HepG2 (cell line): ENCODE measurements around the gene GSTM4. TPM values are rescaled to one million over a fixed set of nuclear protein-coding genes. Genes with fewer than 3 reads are reported as not detected.

Source experiments
- CBFB ChIP-seq: sonication (generic); formaldehyde crosslinking; IDR thresholded peaks from 2 replicates; pipeline ENCODE4 v1.4.0; 2020; ENCODE audit warnings: missing genetic modification reagents
- HMG20B ChIP-seq: conservative IDR thresholded peaks from 2 replicates; pipeline ENCODE4 v1.6.1; 2016; ENCODE audit warnings: missing genetic modification reagents, missing compliant biosample characterization
- HNF4G ChIP-seq, 2 experiments: sonication (generic) in 1 of 2; formaldehyde crosslinking in 1 of 2; IDR thresholded peaks; 2 replicates each; pipeline versions ENCODE4 v1.4.0 to v1.6.1; 2011 to 2020; ENCODE audit warnings: borderline replicate concordance in 2 of 2, low read depth in 2 of 2, mild to moderate bottlenecking in 2 of 2, low read length in 1 of 2, missing genetic modification reagents in 1 of 2, moderate library complexity in 1 of 2
- HOXA3 ChIP-seq: sonication (generic); formaldehyde crosslinking; IDR thresholded peaks from 2 replicates; pipeline ENCODE4 v1.5.0; 2020; ENCODE audit warnings: missing genetic modification reagents
- IRF2 ChIP-seq: IDR thresholded peaks from 2 replicates; pipeline ENCODE4 v1.6.1; 2018; ENCODE audit warnings: missing genetic modification reagents, missing compliant biosample characterization
- MAZ ChIP-seq, 2 experiments: sonication (generic) in 1 of 2; formaldehyde crosslinking in 1 of 2; IDR thresholded peaks; 2 replicates each; pipeline versions ENCODE4 v1.5.0 to v1.6.1; 2012 to 2020; ENCODE audit warnings: low read depth in 2 of 2, mild to moderate bottlenecking in 2 of 2, borderline replicate concordance in 1 of 2, improper control_type of control experiment in 1 of 2, low read length in 1 of 2, missing genetic modification reagents in 1 of 2, moderate library complexity in 1 of 2
- NCOA1 ChIP-seq: sonication (generic); formaldehyde crosslinking; IDR thresholded peaks from 2 replicates; pipeline ENCODE4 v1.9.0; 2021; ENCODE audit warnings: missing genetic modification reagents
- NONO ChIP-seq, 2 experiments: fragments of 450-650 bp in 1 of 2; sonication (generic) in 1 of 2; formaldehyde crosslinking in 1 of 2; IDR thresholded peaks in 1 of 2; conservative IDR thresholded peaks in 1 of 2; 2 replicates each; pipeline versions ENCODE4 v1.6.1 to v1.8.0; 2017 to 2022; ENCODE audit warnings: mild to moderate bottlenecking in 1 of 2, missing genetic modification reagents in 1 of 2, moderate library complexity in 1 of 2
- PPARG ChIP-seq: conservative IDR thresholded peaks from 2 replicates; pipeline ENCODE4 v1.6.1; 2016; ENCODE audit warnings: missing biosample characterization, missing genetic modification reagents
- ZBTB8A ChIP-seq: sonication (generic); formaldehyde crosslinking; IDR thresholded peaks from 2 replicates; pipeline ENCODE4 v1.4.0; 2020; ENCODE audit warnings: mild to moderate bottlenecking, low read depth, missing genetic modification reagents, borderline replicate concordance
- ZFP62 ChIP-seq: sonication (generic); formaldehyde crosslinking; IDR thresholded peaks from 2 replicates; pipeline ENCODE4 v1.4.0; 2020; ENCODE audit warnings: missing genetic modification reagents
- ZNF317 ChIP-seq: sonication (generic); formaldehyde crosslinking; IDR thresholded peaks from 2 replicates; pipeline ENCODE4 v1.5.0; 2020; ENCODE audit warnings: mild to moderate bottlenecking, missing genetic modification reagents
- ZNF383 ChIP-seq: sonication (generic); formaldehyde crosslinking; IDR thresholded peaks from 2 replicates; pipeline ENCODE4 v1.4.0; 2020; ENCODE audit warnings: missing genetic modification reagents, mild to moderate bottlenecking, borderline replicate concordance
- ZNF607 ChIP-seq: sonication (generic); formaldehyde crosslinking; IDR thresholded peaks from 2 replicates; pipeline ENCODE4 v1.5.1; 2020; ENCODE audit warnings: missing genetic modification reagents, mild to moderate bottlenecking, borderline replicate concordance
- ZNF629 ChIP-seq: sonication (generic); formaldehyde crosslinking; conservative IDR thresholded peaks from 2 replicates; pipeline ENCODE4 v1.5.0; 2020; ENCODE audit warnings: missing genetic modification reagents
- ZNF775 ChIP-seq: sonication (generic); formaldehyde crosslinking; IDR thresholded peaks from 2 replicates; pipeline ENCODE4 v1.4.0; 2020; ENCODE audit warnings: missing genetic modification reagents, mild to moderate bottlenecking, moderate library complexity, borderline replicate concordance
- ZNF788 ChIP-seq: sonication (generic); formaldehyde crosslinking; IDR thresholded peaks from 2 replicates; pipeline ENCODE4 v1.5.0; 2020; ENCODE audit warnings: mild to moderate bottlenecking, missing genetic modification reagents, borderline replicate concordance
- polyA plus RNA-seq, 8 experiments: library from polyadenylated mRNA; depleted of rRNA in 3 of 8; stranded (reverse) in 7 of 8; unstranded in 1 of 8; fragments of >200 nt; fragmentation: Illumina TruSeq in 4 of 8; extraction: Trizol in 4 of 8; gene quantifications; 2 replicates each; pipeline versions ENCODE4 v1.2.1 to v1.2.3, GENCODE V29; 2011 to 2016; ENCODE audit warnings: low read depth in 4 of 8, missing spikeins in 1 of 8, mixed read lengths in 1 of 8; ENCODE audit not compliant: insufficient read depth in 1 of 8
- total RNA-seq, 5 experiments: library from RNA; depleted of rRNA; stranded (reverse); fragments of >200 nt; fragmentation: Illumina TruSeq; extraction: Trizol; gene quantifications; 2 replicates each; pipeline ENCODE4 v1.2.3, GENCODE V29; 2016; ENCODE audit warnings: low read depth in 1 of 5
- TF ChIP-seq, protein P1 (sequence below), 2 experiments: sonication (generic) in 1 of 2; formaldehyde crosslinking in 1 of 2; IDR thresholded peaks; 2 replicates each; pipeline versions ENCODE4 v1.4.0 to v1.6.1; 2016 to 2020; ENCODE audit warnings: borderline replicate concordance in 1 of 2, low read depth in 1 of 2, mild to moderate bottlenecking in 1 of 2, missing genetic modification reagents in 1 of 2
- TF ChIP-seq, protein P2 (sequence below): sonication (generic); formaldehyde crosslinking; IDR thresholded peaks from 2 replicates; pipeline ENCODE4 v1.5.0; 2020; ENCODE audit warnings: mild to moderate bottlenecking, missing genetic modification reagents

Gene GSTM4
- total and polyA plus RNA-seq, 2 of the 13 experiments (the other 11 are each of a cell fraction or from before 2014, with no cell fraction given), result 25.3 to 40.8 TPM

GRCh38 chr1:109618661-109619575 lies 37.0 kb upstream of the GSTM4 start (continued):
- TF ChIP-seq, protein P1, sequence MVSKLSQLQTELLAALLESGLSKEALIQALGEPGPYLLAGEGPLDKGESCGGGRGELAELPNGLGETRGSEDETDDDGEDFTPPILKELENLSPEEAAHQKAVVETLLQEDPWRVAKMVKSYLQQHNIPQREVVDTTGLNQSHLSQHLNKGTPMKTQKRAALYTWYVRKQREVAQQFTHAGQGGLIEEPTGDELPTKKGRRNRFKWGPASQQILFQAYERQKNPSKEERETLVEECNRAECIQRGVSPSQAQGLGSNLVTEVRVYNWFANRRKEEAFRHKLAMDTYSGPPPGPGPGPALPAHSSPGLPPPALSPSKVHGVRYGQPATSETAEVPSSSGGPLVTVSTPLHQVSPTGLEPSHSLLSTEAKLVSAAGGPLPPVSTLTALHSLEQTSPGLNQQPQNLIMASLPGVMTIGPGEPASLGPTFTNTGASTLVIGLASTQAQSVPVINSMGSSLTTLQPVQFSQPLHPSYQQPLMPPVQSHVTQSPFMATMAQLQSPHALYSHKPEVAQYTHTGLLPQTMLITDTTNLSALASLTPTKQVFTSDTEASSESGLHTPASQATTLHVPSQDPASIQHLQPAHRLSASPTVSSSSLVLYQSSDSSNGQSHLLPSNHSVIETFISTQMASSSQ (IDR thresholded peaks at IDR 0.05; ENCODE audit: low read depth), result no peak
- TF ChIP-seq, protein P1 (CRISPR knock-in tag; IDR thresholded peaks at IDR 0.05; ENCODE audit: borderline replicate concordance), result 0 out of 2 replicates have a peak, but pooled peaks have one; percentile 17
- TF ChIP-seq IRF2 (no peak; the same call in 1 of the 2 replicates), ZNF607 (CRISPR knock-in tag) (0 out of 2 replicates have a peak, but pooled peaks have one; percentile 26), ZNF317 (CRISPR knock-in tag) (peak; percentile 38; the same call in 1 of the 2 replicates), HNF4G (IDR thresholded peaks at IDR 0.05; ENCODE audit: borderline replicate concordance, low read depth, low read length) (peak; percentile 48; the same call in 1 of the 2 replicates), HNF4G (CRISPR knock-in tag; IDR thresholded peaks at IDR 0.05; ENCODE audit: borderline replicate concordance, low read depth) (no peak; the same call in 1 of the 2 replicates), PPARG (CRISPR knock-in tag) (0 out of 2 replicates have a peak, but pooled peaks have one; percentile 6), MAZ (IDR thresholded peaks at IDR 0.05; ENCODE audit: borderline replicate concordance, low read depth, low read length) (no peak), MAZ (CRISPR knock-in tag; IDR thresholded peaks at IDR 0.05; ENCODE audit: low read depth) (peak; percentile 41; the same call in 1 of the 2 replicates), ZFP62 (CRISPR knock-in tag) (no peak), NONO (IDR thresholded peaks at IDR 0.05) (no peak), NONO (CRISPR knock-in tag; conservative IDR thresholded peaks at IDR 0.05) (0 out of 2 replicates have a peak, but pooled peaks have one; percentile 42), ZNF775 (no peak), NCOA1 (CRISPR knock-in tag) (0 out of 2 replicates have a peak, but pooled peaks have one; percentile 3), HOXA3 (CRISPR knock-in tag) (peak; percentile 37; the same call in 1 of the 2 replicates), ZNF788 (CRISPR knock-in tag) (0 out of 2 replicates have a peak, but pooled peaks have one; percentile 34), ZBTB8A (CRISPR knock-in tag) (no peak), ZNF629 (no peak), ZNF383 (CRISPR knock-in tag) (0 out of 2 replicates have a peak, but pooled peaks have one; percentile 40), CBFB (no peak), HMG20B (CRISPR knock-in tag) (no peak)
- TF ChIP-seq, protein P2, sequence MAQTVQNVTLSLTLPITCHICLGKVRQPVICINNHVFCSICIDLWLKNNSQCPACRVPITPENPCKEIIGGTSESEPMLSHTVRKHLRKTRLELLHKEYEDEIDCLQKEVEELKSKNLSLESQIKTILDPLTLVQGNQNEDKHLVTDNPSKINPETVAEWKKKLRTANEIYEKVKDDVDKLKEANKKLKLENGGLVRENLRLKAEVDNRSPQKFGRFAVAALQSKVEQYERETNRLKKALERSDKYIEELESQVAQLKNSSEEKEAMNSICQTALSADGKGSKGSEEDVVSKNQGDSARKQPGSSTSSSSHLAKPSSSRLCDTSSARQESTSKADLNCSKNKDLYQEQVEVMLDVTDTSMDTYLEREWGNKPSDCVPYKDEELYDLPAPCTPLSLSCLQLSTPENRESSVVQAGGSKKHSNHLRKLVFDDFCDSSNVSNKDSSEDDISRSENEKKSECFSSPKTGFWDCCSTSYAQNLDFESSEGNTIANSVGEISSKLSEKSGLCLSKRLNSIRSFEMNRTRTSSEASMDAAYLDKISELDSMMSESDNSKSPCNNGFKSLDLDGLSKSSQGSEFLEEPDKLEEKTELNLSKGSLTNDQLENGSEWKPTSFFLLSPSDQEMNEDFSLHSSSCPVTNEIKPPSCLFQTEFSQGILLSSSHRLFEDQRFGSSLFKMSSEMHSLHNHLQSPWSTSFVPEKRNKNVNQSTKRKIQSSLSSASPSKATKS (CRISPR knock-in tag), result peak; percentile 20; the same call in 1 of the 2 replicates
